Adrenal gland (tissue), 12 donors: ENCODE measurements around the gene DNAH2. TPM values are rescaled to one million over a fixed set of nuclear protein-coding genes. Genes with fewer than 3 reads are reported as not detected.

Source experiments
- DNase-seq, 7 donors: peaks; one replicate each; pipeline ENCODE4 v3.0.0-alpha.2; 2019 to 2020
- H3K27ac ChIP-seq, 5 donors: fragments of 200-600 bp; sonication (generic) in 4 of 5; 1 replicate in 3 of 5; 2 replicates in 2 of 5; pipeline versions ENCODE4 v1.5.1 to v1.8.0; 2016 to 2020; ENCODE audit warnings: mild to moderate bottlenecking in 1 of 5
- H3K27me3 ChIP-seq: fragments of 200-600 bp; 2 replicates; pipeline ENCODE4 v1.8.0; 2021
- H3K36me3 ChIP-seq, 2 donors: fragments of 200-600 bp; replicated peaks in 1 of 2; 1 replicate in 1 of 2; 2 replicates in 1 of 2; pipeline versions ENCODE4 v1.5.1 to v1.8.0; 2018 to 2022
- H3K4me1 ChIP-seq, 2 donors: fragments of 200-600 bp; replicated peaks in 1 of 2; 1 replicate in 1 of 2; 2 replicates in 1 of 2; pipeline versions ENCODE4 v1.5.1 to v1.8.0; 2018 to 2021
- H3K4me3 ChIP-seq, 4 donors: fragments of 200-600 bp; sonication (generic) in 3 of 4; one replicate each; pipeline ENCODE4 v1.5.1; 2016 to 2018
- H3K9me3 ChIP-seq, 3 donors: fragments of 200-600 bp; sonication (generic) in 1 of 3; replicated peaks in 1 of 3; 1 replicate in 2 of 3; 2 replicates in 1 of 3; pipeline versions ENCODE4 v1.5.1 to v1.8.0; 2016 to 2021
- CTCF ChIP-seq, 6 experiments: fragments of 450-650 bp in 4 of 6; fragments of 200-600 bp in 2 of 6; sonication (generic) in 1 of 6; IDR thresholded peaks; 1 replicate in 5 of 6; 2 replicates in 1 of 6; pipeline versions ENCODE4 v1.5.1 to v1.8.0; 2016 to 2021; ENCODE audit warnings: antibody characterized with exemption in 6 of 6, mild to moderate bottlenecking in 2 of 6, moderate library complexity in 1 of 6
- POLR2A ChIP-seq, 2 donors: fragments of 450-650 bp; IDR thresholded peaks; one replicate each; pipeline ENCODE4 v1.6.1; 2017; ENCODE audit warnings: antibody characterized with exemption in 2 of 2, mild to moderate bottlenecking in 2 of 2, moderate library complexity in 1 of 2
- WGBS, 4 donors: extraction: QIAGEN DNeasy Blood & Tissue Kit in 2 of 4; methylation state at CpG; one replicate each; pipeline versions ENCODE4 v1.1.5 to v1.1.7; 2013 to 2017; 5-methylcytosine and 5-hydroxymethylcytosine counted together
- intact Hi-C, 2 donors: fragments of 100-400 bp; cut with DNase I; formaldehyde crosslinking; loops; one replicate each; pipeline versions ENCODE4 v1.14.1 to v1.15.0; 2022 to 2023
- polyA plus RNA-seq, 3 donors: library from polyadenylated mRNA; stranded (reverse); fragments of 200-250 nt in 2 of 3; fragments of 350-450 nt in 1 of 3; fragmentation: Illumina TruSeq in 1 of 3; extraction: RNeasy Lipid Tissue Mini Kit (QIAGEN cat#74804) in 1 of 3; gene quantifications; one replicate each; pipeline ENCODE4 v1.2.3, GENCODE V29; 2013 to 2014
- total RNA-seq, 9 donors: library from RNA; depleted of rRNA in 4 of 9; stranded (reverse); fragments of >200 nt in 4 of 9; fragments of 120-200 nt in 1 of 9; fragmentation: NEBNext Ultra II Directional in 1 of 9; extraction: Animal tissue kit (Norgen Biotek cat#: 25700) in 1 of 9; gene quantifications; one replicate each; pipeline versions ENCODE4 v1.1.0 to v1.2.4, GENCODE V29; 2013 to 2023
- donor health status: healthy with polysubstance abuse.
- donor health status: Bipolar disorder and iron deficiency.
- donor health status: DM: yes; HTN: yes; CAD: no.
- donor health status: DM: no; HTN: no; CAD: no.
- donor health status: DM: no; HTN: no; CAD: no.
- donor health status: DM: yes; HTN: yes; CAD: no.

The DNAH2 gene
- total and polyA plus RNA-seq, 12 donors: 0.02 to 0.26 (median 0.07) TPM

GRCh38 chr17:7840441-7840840, 122.9 kb downstream of the DNAH2 start:
- intact Hi-C loops: no loop called here
- TF ChIP-seq POLR2A (IDR thresholded peaks at IDR 0.05) (no peak), CTCF (IDR thresholded peaks at IDR 0.05) (no peak)

GRCh38 chr17:7840875-7841274, 123.3 kb downstream of the DNAH2 start:
- no peak for DNase-seq
- WGBS, 4 donors: 54 to 75% (median 62%) methylated on average over 1 of the region's 1 CpG
- TF ChIP-seq POLR2A (IDR thresholded peaks at IDR 0.05): no peak
- no peak for TF ChIP-seq CTCF (IDR thresholded peaks at IDR 0.05)
- H3K27ac ChIP-seq: peak overlapping the region; percentile 98 to 99 (median 99)
- H3K27me3 ChIP-seq: no peaks in the 10 kb centered on the region
- peak overlapping the region in 1 of 4 donors; percentile 82 for H3K4me3 ChIP-seq
- peaks cover 0 to 5% of the 10 kb centered on the region in 2 donors for H3K36me3 ChIP-seq
- H3K4me1 ChIP-seq: peaks cover 33 to 54% of the 10 kb centered on the region in 2 donors
- intact Hi-C loops: no loop called here
- H3K9me3 ChIP-seq: no peaks in the 10 kb centered on the region

More at GRCh38 chr17:7840441-7840840, 122.9 kb downstream of the DNAH2 start:
- Histone ChIP-seq H3K9me3 (no peaks in the 10 kb centered on the region), H3K4me1 (peaks cover 32 to 50% of the 10 kb centered on the region in 2 donors), H3K36me3 (peaks cover 0 to under 1% of the 10 kb centered on the region in 2 donors), H3K27ac (peak overlapping the region in 4 of 5 donors; percentile 3 to 99 (median 98)), H3K27me3 (no peaks in the 10 kb centered on the region), H3K4me3 (no peak overlapping the region)
- 35 to 78% (median 54%) methylated on average over 1 of the region's 1 CpG for WGBS, 4 donors
- peak in 1 of 7 donors; percentile 1 for DNase-seq

- Histone ChIP-seq H3K27me3 (no peaks in the 10 kb centered on the region), H3K36me3 (peaks cover 0 to 11% of the 10 kb centered on the region in 2 donors), H3K4me3 (peak overlapping the region in 3 of 4 donors; percentile 53 to 82 (median 62)), H3K27ac (peak overlapping the region; percentile 98 to 99 (median 99)), H3K4me1 (peaks cover 32 to 52% of the 10 kb centered on the region in 2 donors), H3K9me3 (no peaks in the 10 kb centered on the region)
- WGBS, 4 donors: 3 to 12% (median 4%) methylated on average over 7 to 34 of the region's 34 CpGs
- intact Hi-C loops: no loop called here
- TF ChIP-seq POLR2A (IDR thresholded peaks at IDR 0.05) (peak; percentile 46 to 92), CTCF (IDR thresholded peaks at IDR 0.05) (peak in 1 of 6 experiments; percentile 25)
- peak; percentile 95 to 98 (median 96) for DNase-seq
These were observed 123.9 kb downstream of the DNAH2 start for GRCh38 chr17:7841396-7841914.

- 1% methylated on average over 44 to 46 of the region's 46 CpGs; no CpG with 5 or more reads in 2 of the 4 donors for WGBS, 4 donors
- TF ChIP-seq CTCF (IDR thresholded peaks at IDR 0.05) (peak in 4 of 6 experiments; percentile 17 to 35 (median 22)), POLR2A (IDR thresholded peaks at IDR 0.05) (no peak)
- Histone ChIP-seq H3K4me3 (peak overlapping the region in 3 of 4 donors; percentile 53 to 82 (median 62)), H3K9me3 (no peaks in the 10 kb centered on the region), H3K27ac (peak overlapping the region; percentile 98 to 99 (median 99)), H3K27me3 (no peaks in the 10 kb centered on the region), H3K36me3 (peaks cover 0 to 13% of the 10 kb centered on the region in 2 donors), H3K4me1 (peaks cover 28 to 47% of the 10 kb centered on the region in 2 donors)
- intact Hi-C loops: no loop called here
- peak; percentile 92 to 96 (median 93) for DNase-seq
These were observed 124.4 kb downstream of the DNAH2 start for GRCh38 chr17:7841915-7842379.
